HL-60/S4 treated with phorbol 12-myristate 13-acetate at 8.2 ng/mL for 4 days and 3 days (cell line): ENCODE results near the gene LOXL1.

Experiments used
- in situ Hi-C: fragments of 300-500 bp; cut with MboI; formaldehyde crosslinking; loops from 2 replicates; pipeline ENCODE4 v1.15.0; 2022; ENCODE audit warnings: low sequenced_read_pairs

Gene LOXL1

DNA sequence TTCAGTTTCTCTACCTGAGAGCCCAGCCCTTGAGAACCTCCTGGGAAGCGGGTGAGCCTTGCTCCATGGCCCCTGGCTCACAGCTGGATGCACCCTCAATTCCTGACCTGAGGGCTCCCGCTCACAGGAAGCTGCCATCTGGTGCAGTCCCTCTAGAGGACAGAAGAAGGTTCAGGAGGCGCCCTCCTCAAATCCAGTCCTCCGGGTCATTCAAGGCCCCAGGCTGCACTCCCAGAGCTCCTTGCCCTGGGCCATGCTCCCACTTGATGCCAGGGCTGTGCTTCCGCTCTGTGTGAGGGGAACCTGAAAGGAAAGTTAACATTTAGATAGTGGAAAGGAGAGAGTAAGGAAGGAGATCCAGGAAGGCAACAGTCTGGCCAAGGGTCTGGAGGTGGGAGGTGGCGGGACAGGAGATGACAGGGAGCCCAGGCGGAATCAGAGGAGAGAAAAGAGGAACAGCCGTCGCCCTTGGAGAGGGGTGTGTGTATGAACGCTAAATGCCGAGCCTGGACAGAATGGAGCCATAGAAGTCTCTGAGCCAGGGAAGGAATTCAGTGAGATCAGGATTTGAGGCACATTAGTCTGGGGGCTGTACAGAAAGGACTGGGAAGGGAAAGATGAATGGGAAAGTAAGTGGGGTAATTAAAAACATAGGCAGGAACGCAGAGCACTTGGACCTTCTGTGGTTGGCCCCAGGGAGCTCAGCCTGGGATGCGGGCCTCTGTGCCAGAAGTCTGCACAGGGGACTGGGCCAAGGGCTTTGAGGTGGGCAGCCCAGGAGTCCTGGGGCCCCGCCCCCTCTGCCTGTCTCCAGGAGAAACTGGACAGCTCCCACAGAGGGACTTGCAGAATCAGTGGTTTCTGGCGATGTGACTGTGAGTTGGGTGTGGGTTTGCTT, 26.8 kb upstream of the LOXL1 start:
- in situ Hi-C loops = no loop called here

GRCh38 chr15:73900095-73900712, 26.1 kb upstream of the LOXL1 start:
- in situ Hi-C loops = no loop called here

- in situ Hi-C loops = no loop called here
Observed at GRCh38 chr15:73901126-73901810, 25.0 kb upstream of the LOXL1 start.

GRCh38 chr15:73902121-73903020, 23.9 kb upstream of the LOXL1 start:
- in situ Hi-C loops = no loop called here

- in situ Hi-C loops = no loop called here
Observed at GRCh38 chr15:73904026-73904815, 22.0 kb upstream of the LOXL1 start.

- in situ Hi-C loops = no loop called here
Observed at GRCh38 chr15:73905225-73905827, 20.9 kb upstream of the LOXL1 start.

GRCh38 chr15:73906346-73907034, 19.8 kb upstream of the LOXL1 start:
- in situ Hi-C loops = no loop called here

- in situ Hi-C loops = no loop called here
Observed at GRCh38 chr15:73907035-73907408, 19.2 kb upstream of the LOXL1 start.

DNA sequence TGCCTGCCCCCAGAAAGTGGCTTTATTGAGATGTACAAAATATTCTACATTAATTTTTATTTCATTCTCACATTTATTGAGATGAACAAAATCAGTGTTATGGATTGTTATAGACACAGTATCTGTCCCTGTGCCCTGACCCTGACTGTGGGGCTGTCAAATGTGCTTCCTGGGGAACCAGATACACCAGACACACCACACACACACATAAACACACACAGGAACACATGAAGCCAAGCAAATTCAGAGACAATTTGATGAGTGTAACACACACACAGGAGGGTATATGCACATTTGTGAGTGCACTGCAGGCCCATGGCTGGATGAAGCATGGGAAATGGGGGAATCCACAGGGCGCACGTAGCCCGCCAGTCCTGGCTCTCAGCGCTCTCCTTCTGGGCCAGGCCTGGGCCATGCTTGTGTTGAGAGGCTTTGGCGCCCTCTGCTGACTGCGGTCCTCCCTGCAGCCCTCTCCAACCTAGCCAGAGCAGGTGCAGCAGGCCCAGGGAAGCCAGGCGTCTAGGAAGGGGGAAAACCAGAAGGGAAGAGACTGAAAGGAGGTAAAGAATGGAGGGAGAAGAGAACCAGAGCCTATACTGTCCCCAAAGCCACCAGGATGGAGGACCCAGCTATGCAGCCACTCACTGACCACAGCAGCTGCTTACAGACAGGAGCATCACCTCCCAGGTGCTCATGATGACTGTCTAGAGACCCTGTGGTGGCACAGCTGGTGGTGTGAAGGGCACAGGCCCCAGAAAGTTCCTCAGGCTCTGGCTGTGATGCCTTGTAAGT, 18.0 kb upstream of the LOXL1 start:
- in situ Hi-C loops = no loop called here

GRCh38 chr15:73908822-73909122, 17.5 kb upstream of the LOXL1 start:
- in situ Hi-C loops = no loop called here

DNA sequence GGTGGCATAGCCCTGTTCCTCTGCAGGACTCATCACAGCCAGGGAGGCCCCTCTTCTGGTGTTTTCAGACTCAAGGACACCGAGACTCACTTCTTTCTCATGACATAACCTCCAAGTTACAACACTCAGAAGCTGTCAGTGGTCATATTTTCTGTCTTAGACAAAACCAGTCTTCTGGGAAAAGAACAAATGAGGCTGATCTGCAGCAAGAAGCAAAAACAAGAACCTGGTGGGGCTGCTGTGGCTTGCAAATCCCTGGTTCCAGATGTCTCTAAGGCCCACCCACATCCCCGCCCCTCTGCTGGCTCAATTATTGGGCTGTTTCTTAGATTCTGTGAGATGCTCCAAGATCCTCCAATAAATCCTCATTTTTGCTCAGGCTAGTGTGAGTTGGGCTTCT, 16.6 kb upstream of the LOXL1 start:
- in situ Hi-C loops = no loop called here

DNA sequence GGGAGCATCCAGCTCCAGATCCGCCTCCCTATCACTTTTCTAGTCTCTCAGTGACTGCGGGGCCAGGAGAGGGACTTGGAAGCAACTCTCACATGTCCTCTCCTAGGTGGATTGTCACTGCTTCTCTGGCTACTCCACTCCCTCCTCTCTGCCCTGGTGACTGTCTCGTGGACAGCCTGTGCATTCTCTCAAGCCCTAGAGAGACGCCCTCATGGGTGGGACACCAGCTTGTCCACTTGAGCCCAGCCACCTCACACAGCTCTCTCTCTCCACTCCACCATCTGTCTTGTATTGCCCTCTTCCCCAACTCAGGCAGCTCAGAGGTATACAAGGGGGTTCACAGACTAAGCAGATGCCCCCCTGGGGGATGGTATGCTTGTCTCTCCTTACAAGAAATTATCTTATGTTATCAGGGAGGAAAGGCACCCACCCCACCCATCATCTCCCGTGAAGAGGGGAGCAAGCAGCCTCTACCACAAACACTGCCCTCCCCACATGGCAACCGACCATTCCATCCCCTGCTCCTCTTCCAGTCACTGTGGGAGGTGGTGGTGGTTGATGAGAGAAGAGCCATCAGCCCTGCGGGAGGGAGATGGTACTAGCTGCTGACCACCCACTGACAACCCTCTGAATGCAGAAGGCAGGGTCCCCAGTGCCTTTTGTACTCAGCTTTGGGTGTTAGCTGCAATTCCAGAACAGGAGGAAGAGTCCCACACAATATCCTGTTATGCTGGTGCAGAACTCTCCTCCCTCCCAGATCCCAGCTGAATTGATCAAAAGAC, 15.5 kb upstream of the LOXL1 start:
- in situ Hi-C loops = no loop called here

DNA sequence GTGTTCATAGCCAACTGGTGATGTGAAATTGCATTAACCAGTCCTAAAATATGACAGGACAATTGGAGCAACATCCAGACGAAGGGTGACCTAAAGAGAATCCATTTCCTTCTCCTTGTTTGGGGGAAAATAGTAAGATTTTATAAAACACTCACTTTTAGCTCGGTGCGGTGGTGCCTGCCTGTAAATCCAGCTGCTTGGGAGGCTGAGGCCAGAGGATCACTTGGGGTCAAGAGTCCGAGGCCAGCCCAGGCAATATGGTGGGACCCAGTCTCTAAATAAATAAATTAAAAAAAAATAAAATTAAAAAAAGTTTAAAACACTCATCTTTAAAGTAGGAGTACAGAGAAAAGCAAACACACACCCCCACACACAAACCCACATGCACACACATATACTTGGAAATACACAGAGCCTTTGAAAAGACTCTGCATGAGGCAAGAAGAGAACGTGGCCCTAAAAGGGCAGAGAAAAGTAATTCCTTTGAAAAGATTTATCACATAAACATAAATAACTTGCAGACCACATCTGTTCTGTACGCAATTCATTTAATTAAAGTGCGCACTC, 14.1 kb upstream of the LOXL1 start:
- in situ Hi-C loops = no loop called here

DNA sequence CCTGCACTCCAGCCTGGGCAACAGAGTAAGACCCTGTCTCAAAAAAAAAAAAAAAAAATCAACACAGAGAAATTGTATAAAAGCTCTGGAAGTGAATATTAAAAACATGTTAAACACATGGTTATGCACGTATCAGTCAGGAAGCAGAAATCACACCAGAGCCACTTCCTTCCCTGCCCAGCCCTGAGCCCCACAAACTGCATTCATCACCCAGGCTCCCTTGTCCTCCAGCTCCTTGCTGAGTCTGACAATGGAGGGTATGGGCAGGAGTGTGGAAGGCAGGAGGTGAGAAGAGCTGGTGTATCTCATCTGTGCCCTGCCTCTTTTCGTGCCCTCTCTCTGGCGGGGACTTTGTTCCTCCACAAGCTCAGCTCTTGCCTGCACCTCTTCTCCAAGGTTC, 12.1 kb upstream of the LOXL1 start:
- in situ Hi-C loops = no loop called here

GRCh38 chr15:73915082-73915481, 11.2 kb upstream of the LOXL1 start:
- in situ Hi-C loops = no loop called here

DNA sequence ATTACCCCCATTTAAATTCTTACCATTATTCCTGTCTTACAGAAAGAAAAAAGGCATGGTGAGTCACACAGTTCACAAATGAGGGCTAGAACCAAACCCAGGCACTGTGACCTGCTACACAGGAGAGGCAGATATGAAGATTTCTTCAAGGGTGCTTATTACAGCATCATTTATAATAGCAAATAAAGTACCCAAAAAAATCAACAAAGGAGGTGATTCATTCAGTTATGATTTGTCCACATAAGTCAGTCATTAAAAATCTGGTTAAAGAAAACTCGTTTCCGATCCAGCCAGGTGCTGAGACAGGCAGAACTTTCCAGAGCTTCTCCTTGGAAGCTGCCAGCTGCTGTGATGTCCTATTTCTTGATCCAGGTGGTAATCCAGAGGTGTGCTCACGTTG, 7.5 kb upstream of the LOXL1 start:
- in situ Hi-C loops = no loop called here

- in situ Hi-C loops = no loop called here
Observed at GRCh38 chr15:73919706-73920105, 6.6 kb upstream of the LOXL1 start.
